D341Med (cell line): ENCODE results near the gene TNP2.
"Not testable (repeated sequence)": the region's sequence is repeated elsewhere in the genome, so short reads cannot be mapped to it uniquely, and the experiment has no call there.

Experiments used
- DNase-seq: peaks from one replicate; pipeline ENCODE4 v3.0.0; 2012; ENCODE audit warnings: low spot score

Gene TNP2

DNA sequence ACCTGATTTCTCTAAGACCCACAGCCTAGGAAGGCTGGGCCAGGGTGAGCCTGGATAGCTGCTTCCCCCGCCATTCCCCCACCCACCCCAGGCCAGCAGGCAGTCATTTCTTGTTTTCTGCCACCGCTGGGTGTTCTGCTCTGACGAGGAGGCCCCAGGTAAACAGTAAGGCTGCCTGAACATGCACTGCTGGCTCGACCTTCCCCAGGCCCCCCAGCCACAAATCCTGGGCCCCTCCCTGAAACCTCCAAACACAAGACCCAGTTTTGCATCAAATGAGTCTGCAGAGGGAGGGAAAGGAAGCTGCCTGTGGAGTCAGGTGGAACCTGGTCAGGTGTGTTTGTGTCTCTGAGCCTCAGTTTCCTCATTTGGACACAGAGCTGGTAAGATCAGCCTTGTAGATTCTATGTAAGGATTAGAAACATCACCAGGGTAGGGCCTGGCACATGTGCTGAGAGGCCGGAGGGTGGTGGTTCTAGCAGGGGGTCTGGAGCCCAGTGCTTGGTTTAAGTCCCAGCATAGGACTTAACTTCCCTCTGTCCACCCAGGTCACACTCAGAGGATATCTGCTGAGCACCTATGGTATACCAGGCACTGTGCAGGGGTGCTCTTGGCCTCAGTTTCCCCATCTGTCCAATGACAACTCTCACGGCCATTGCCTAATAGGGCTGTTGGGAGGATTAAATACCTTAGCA, 30.9 kb upstream of the TNP2 start:
- DNase-seq, result no peak

DNA sequence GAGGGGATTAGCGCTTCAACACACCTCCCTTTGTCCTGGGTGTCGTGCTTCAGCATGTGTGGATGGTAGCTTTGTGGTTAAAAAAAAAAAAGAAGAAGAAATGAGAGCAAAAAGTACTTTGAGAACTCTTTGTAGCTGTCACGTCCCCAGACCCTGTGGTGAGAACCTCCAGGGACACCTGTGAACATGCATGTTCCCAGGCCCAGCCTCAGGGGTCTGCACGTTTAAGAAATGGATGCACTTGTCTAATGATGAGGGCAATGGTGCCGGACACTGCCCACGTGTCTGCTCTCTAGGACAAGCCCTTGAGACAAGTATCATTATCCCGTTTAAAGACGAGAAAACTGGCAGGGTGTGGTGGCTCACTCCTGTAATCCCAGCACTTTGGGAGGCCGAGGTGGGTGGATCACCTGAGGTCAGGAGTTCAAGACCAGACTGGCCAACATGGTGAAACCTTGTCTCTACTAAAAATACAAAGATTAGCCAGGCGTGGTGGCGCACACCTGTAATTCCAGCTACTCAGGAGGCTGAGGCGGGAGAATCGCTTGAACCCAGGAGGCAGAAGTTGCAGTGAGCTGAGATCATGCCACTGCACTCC, 29.9 kb upstream of the TNP2 start:
- not testable (repeated sequence) for DNase-seq

DNA sequence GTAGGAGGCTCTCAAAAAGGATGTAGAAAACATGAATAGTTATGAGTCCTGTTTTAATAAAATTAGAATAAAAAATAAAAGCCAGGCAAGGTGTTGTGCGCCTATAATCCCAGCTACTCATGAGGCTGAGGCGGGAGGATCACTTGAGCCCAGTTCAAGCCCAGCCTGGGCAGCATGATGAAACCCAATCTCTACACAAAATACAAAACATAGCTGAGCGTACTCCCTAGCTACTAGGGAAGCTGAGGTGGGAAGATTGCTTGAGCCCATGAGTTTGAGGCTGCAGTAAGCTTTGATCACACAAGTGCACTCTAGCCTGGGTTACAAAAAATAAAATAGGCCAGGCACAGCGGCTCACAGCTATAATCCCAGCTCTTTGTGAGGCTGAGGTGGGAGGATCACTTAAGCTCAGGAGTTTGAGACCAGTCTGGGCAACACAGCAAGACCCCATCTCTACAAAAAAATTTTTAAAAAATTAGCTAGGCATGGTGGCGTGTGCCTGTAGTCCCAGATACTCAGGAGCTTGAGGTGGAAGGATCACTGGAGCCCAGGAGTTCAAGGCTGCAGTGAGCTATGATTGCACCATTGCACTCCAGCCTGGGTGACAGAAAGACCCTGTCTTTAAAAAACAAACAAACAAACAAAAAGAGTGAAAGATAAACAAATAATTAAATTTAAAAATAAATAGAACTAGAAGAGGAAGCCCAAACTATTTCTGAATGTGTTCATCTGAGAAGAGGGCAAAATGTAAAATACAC, 29.2 kb upstream of the TNP2 start:
- no peak for DNase-seq

DNA sequence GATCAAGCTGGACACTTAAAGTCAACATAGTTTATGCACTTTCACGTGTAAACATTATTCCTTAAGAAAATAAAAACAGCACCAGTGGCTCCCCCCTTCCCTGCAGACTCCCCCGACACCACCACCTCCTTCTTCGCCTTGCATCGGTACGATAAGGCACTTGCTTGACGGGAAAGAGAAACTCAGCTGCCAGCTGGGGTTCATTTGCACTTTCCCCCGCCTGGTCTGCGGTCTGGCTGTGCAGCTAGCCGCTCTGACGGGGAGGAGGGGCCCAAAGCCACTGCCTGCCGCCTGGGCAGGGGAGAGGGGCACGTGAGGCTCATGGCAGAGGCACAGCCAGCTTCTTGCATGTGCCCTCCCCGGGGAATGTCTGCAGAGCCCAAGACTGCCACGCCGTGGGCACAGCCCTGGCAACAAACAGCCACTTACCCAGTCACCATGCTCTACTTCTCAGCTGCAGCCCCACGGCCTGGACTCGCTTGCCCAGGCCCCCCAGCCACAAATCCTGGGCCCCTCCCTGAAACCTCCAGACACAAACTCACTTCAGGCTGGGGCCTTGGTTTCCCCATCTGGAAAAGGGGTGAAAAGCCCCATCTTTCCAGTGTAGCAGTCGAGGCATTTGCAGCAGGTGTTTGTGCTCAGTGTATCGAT, 28.5 kb upstream of the TNP2 start:
- no peak for DNase-seq

DNA sequence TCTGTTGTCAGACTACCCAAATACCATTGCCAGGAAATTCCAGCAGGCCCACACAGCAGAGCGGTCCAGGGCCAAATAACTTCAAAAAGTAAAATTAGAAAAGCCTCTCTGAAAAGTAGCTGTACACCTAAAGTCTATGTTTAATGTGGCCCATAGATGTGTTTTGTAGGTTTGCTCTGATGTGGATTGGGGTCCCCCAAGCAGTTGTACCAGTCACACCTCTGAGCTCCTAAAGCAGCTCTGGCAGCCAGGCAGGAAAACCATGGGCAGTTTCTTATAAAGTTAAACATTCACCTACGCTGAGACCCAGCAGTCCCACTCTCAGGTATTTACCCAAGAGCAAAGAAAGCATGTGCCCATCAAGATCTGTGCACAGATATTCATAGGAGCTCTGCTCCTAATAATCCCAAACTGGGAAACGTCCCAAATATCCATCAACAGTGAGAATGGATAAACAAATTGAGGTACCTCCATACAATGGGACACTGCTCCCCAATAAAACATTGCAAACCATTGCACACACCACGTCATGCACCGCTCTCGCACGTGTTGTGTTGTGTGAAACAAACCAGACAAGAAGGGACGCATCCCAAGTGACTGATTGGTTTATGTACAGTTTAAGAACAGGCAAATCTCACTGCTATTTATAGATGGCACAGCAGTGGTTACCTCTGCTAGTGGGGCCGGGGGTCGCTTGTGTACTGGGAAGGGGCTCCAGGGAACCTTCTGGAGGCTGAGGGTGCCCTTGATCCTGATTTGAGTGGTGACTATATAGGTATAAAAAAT, 27.8 kb upstream of the TNP2 start:
- DNase-seq, result no peak

DNA sequence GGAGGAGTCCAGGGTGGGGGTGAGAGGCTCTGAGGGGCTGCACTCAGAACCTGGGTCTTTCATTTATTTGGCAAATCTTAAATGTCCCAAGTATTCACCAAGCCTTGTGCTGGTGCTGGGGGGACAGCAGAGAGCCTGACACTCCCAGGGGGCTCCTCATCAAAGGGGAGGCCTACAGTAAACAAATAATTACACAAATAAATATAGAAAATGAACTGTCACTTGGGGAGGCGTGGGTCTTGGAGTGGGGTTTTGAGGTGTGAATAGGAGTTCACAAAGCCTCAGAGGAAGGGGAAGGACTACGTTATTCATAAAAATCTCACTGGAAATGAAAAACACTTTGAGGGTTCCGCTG, 27.2 kb upstream of the TNP2 start:
- no peak for DNase-seq

DNA sequence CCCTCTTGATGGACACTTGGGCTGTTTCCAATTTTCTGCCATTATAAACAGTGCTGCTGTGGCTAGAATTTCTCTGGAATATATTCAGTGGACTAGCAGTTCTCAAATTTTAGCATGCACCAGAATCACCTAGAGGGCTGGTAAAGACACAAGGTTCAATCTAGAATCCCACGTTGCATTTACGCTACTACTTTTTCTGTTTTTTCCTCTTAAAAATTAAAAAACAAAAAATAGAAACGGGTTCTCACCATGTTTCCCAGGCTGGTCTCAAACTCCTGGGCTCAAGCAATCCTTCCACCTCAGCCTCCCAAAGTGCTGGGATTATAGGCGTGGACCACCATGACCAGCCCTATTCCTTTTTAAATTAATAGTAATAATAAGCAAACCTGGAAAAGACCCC, 26.5 kb upstream of the TNP2 start:
- no peak for DNase-seq

DNA sequence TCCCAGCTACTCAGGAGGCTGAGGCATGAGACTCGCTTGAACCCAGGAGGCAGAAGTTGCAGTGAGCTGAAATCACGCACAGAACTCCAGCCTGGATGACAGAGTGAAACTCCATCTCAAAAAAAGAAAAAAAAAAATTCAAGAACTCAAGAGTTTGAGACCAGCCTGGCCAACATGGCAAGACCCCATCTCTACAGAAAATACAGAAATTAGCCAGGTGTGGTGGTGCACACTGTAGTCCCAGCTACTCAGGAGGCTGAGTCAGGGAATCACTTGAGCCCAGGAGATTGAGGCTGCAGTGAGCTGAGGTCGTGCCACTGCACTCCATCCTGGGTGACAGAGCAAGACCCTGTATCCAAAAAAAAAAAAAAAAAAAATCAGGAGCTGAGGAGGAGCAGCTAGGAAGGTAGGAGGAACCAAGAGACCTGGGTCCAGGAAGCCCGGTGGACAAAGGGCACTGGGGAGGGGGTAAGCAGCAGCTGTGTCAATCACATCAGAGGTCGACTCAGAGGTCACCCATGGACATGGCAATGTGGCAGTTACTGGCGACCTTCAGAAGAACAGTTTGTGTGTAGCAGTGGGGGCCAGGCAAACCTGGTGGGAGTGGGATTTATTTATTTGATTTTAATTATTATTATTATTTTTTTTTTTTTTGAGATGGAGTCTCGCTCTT, 23.1 kb upstream of the TNP2 start:
- DNase-seq, result no peak

DNA sequence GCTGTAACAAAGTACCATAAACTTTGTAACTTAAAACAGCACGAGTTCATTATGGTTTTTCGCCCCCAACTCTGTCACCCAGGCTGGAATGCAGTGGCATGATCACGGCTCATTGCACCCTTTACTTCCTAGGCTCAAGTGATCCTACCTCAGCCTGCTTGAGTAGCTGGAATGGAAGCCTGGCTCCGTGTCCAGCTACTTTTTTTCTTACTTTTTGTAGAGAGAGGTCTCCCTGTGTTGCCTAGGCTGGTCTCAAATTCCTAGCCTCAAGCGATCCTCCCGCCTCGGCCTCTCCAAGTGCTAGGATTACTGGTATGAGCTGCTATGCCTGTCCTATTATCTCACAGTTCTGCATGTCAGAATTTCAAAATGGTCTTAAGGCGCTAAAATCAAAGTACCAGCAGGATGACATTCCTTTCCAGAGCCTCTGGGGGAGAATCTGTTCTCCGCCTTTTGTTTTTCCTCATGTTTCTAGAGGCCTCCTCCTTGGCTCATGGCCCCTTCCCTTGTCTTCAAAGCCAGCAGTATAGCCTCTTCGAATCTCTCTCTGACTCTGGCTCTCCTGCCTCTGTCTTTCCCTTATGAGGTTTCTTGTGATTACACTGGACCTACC, 22.1 kb upstream of the TNP2 start:
- DNase-seq, result no peak

DNA sequence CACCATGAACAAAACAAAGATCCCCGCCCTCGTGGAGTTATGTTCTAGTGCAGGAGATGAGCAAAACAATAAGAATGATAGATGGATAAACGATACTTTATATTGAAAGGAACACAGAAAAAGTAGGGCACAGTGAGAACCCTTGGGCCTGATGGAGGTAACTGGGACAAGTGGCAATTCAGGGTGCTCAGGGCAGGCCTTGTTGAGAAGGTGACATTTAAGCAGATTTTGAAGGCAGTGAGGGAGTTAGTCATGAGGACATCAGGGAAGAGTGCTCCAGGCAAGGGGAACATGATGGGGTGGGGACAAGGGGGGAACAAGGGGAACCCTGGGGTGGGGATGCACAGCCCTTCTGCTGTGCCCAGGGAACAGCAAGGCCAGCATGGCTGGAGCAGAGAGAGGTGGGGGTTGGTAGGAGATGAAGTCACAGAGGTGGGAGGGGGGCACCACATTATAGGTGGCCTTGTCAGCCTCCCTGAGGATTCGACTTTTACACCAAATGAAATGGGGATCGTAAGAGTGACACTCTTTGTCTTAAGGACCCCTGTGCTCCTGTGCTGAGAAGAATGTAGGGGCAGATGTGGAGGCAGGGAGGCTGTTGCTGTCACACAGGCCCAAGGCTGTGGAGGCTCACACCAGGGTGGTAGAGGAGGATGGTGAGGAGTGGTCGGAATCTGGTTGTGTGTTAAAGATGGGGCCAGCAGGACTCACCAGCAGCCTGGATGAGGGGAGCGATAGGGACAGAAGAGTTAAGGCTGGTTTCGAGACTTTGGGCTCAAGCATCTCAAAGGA, 21.2 kb upstream of the TNP2 start:
- DNase-seq, result no peak

DNA sequence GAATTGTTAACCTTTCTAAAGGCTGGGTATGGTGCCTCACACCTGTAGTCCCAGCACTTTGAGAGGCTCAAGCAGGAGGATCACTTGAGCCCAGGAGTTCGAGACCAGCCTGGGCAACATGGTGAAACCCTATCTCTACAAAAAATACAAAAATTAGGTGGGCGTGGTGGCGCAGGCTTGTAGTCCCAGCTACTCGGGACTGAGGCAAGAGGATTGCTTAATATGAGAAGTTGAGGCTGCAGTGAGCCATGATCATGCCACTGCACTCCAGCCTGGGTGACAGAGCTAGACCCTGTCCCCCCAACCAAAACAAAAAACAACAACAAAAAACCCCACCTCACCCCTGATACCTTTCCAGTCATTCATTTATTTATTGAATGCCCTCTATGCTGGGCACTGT, 20.6 kb upstream of the TNP2 start:
- not testable (repeated sequence) for DNase-seq

DNA sequence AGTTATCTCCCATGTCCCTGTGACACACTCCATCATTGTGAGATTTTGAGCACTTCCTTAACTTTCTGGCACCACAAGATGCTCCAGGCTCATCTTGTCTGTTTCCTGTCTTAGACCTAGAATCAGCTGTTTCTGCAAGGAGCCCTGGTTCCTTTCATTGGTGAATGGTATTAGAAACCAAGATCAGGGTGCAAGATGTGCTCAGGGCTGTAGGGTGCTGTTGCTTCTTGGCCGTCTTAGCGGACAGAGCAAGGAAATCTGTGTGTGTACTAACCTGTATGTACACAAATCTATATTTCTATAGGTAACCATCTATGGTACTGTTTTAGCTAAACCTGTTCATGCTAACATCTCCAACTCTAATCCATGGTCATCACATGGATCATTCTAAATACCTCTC, 20.1 kb upstream of the TNP2 start:
- no peak for DNase-seq

DNA sequence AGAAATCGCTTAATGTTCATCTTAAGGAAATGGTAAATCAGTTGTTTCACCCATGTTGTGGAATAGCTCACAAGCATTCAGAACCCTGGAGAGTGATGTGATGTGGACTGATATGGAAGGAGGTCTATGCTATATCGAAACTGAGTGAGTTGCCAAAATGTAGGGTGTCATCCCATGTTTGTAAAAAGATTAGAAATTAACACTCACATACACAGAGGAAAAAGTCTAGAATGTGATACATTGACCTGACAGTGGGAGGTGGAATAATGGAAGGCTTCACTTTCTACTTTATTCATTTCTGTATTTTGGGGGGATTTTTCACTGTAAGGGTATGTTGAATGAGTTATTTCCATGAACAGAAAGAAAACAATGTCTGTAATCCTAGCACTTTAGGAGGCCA, 16.7 kb upstream of the TNP2 start:
- no peak for DNase-seq

DNA sequence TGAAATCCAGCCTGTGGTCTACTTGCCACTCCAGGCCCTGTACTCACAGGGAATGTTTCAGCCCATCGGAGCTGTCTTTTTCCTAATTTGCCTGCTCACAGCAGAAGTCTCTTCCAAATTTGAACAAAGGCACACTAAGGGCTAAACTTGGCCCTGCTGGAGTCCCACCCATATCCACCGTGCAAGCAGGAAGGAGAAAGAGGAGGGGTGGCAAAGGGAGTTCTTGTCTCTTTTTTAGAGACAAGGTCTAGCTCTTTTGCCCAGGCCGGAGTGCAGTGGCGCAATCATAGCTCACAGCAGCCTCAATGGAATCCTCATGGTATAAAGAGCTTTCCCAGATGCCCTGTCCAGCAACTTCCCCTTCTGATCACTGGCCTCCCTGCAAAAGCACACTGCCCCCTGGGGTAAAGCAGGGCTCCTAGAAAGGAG, 14.7 kb upstream of the TNP2 start:
- DNase-seq, result no peak

DNA sequence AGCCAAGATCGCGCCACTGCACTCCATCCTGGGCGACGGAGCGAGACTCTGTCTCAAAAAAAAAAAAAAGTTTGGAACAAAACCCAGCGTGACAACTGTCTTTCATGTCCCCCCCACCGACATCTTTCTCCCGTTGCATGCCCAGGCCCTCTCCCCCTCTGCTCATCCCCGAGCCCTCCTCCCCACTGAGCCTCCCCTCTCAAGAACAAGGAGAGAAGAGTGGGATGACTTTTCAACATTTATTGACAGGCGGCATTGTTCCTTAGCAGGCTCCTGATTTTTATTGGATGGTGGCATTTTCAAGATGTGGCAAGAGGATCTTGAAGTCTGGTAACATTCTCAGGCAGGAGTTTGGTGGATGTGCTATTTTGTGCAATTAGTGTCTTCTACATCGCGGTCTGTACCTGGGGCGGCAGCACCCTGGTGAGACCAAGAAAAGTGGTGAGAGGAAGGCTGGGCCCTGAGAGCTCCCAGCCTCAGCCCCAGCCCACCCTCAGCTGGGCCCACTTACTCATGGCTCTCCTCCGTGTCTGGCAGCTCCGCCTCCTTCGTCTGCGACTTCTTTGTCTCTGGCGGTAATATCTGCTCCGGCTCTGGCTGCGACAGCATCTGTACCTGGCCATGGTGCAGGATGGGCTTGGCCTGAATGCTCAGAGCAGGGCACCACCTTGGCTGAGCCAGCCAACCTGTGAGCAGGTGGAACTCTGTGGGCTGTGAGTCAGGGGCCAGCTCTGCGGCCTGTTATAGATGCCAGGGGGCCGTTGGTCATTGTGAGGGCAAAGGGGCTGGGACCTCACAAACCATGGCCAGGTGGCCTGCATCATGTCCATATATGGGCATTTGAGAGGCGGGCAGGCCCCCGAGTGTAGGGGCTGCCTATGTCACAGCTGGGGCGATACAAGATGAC, 11.7 kb upstream of the TNP2 start, which contains the start of gene PRM1:
Gene PRM1 (minus strand): TSS at position 715 of the 907 bp plus-strand sequence. CDS start 92 bp downstream, at position 623.
- no peak for DNase-seq

DNA sequence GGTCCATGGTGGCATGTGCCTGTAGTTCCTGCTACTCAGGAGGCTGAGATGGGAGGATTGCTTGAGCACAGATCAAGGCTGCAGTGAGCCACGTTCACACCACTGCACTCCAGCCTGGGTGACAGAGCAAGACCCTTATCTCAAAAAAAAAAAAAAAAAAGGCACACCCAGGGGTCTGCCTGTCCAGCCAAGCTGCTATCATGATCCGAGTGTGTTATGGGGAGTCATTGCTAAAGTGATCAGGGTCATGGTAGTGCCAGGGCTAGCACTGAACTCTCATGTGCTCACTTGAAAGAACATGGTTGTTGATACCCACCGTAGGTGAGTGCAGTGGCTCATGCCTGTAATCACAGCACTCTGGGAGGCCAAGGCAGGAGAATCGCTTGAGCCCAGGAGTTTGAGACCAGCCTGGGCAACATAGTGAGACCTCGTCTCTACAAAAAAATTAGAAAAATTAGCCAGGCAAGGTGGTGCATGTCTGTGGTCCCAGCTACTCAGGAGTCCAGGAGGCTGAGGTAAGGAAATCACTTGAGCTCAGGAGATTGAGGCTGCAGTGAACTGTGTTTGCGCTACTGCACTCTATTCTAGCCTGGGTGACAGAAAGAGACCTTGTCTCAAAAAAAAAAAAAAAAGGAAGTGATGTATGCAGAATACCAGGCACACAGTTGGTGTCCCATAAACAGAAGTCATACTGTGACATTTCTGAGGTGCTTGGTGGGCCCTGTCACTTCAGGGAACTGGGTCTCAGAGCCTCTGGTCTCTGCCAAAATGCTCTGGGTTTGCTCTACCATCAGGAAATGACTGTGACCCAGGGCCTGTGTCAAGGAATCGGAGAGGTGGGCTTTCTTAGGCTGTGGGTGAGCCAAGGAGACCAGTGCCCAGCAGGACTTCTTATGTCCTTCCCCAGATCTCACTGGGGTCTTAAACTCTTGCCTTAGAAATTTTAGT, 9.8 kb upstream of the TNP2 start:
- DNase-seq, result no peak

DNA sequence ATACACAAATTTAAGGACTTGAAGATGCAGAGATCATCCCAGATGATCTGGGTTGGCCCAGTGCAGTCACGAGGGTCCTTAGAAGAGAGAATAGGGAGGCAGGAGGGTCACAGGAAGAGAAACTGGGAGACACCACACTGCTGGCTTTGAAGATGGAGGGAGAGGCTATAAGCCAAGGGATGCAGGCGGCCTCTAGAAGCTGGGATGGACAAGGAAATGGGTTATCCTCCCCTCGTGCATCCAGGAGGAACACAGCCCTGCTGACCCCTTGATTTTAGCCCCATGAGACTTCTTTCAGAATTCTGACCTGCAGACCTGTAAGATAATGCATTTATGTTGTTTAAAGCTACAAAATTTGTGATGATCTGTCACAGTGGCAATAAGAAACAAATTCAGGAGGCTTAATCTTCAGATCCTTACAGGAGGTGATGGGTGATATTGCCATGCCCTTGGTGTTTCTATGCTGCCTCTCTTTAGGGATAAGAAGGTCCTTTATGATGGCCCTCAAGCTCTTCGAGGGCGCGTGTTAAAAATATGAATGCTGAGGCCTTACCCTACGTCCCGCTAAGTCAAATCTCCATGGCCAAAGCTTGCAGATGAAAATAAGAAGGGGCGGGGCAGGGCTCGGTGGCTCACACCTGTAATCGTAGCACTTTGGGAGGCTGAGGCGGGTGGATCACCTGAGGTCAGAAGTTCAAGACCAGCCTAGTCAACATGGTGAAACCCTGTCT, 8.6 kb upstream of the TNP2 start:
- no peak for DNase-seq
